OCI-M2 (cell line): ENCODE results near the gene BRD9.
"Not testable (repeated sequence)": the region's sequence is repeated elsewhere in the genome, so short reads cannot be mapped to it uniquely, and the experiment has no call there.

Source experiments
- DNase-seq: peaks from one replicate; lab custom pipeline; 2025; ENCODE audit not compliant: unreplicated experiment; lab: John Stamatoyannopoulos, UW

BRD9 gene

GRCh38 chr5:880816-881550 is 11.6 kb downstream of the BRD9 start:
- no peak for DNase-seq

GRCh38 chr5:878677-879076 is 13.9 kb downstream of the BRD9 start:
- DNase-seq, result not testable (repeated sequence)

GRCh38 chr5:878125-878524 is 14.5 kb downstream of the BRD9 start:
- DNase-seq, result no peak

GRCh38 chr5:876398-877365 is 15.9 kb downstream of the BRD9 start:
- DNase-seq, result no peak

GRCh38 chr5:875931-876330 is 16.7 kb downstream of the BRD9 start:
- no peak for DNase-seq

GRCh38 chr5:873328-873727 is 19.3 kb downstream of the BRD9 start:
- no peak for DNase-seq

GRCh38 chr5:872301-872700 is 20.3 kb downstream of the BRD9 start:
- no peak for DNase-seq

- no peak for DNase-seq
Measured at GRCh38 chr5:871596-872298, 20.9 kb downstream of the BRD9 start.

GRCh38 chr5:870956-871355 is 21.6 kb downstream of the BRD9 start:
- DNase-seq, result no peak

GRCh38 chr5:868428-869135 is 24.0 kb downstream of the BRD9 start:
- no peak for DNase-seq

GRCh38 chr5:867300-867870 is 25.2 kb downstream of the BRD9 start:
- no peak for DNase-seq

- no peak for DNase-seq
Measured at GRCh38 chr5:865771-866170, 26.8 kb downstream of the BRD9 start.

GRCh38 chr5:865168-865521 is 27.5 kb downstream of the BRD9 start:
- DNase-seq, result no peak

- no peak for DNase-seq
Measured at GRCh38 chr5:864492-865167, 28.0 kb downstream of the BRD9 start.

- DNase-seq, result no peak
Measured at GRCh38 chr5:863244-863805, 29.3 kb downstream of the BRD9 start.

GRCh38 chr5:862367-863243 is 30.0 kb downstream of the BRD9 start:
- no peak for DNase-seq

GRCh38 chr5:861442-862366 is 30.9 kb downstream of the BRD9 start:
- no peak for DNase-seq
